Measurements from ENCODE around the gene OR5D16.
"Not testable (repeated sequence)": the region's sequence is repeated elsewhere in the genome, so short reads cannot be mapped to it uniquely, and the experiment has no call there.

Gene OR5D16

DNA sequence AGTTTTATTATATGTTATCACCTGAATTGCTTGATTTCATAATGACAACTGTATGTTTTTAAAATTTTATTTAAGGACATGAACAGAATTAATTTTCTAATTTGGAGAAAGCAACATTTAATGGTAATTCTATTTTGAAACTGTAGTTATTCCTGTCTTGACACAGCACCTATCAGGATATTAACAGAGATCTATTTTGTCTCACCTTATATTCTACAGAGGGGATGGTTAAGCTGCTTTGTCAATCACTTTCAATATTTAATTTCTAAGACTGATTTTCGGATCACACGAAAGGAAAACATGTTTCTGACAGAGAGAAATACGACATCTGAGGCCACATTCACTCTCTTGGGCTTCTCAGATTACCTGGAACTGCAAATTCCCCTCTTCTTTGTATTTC, at the start of gene OR5D16:
Gene OR5D16 (plus strand): TSS at position 301 of the 400 bp plus-strand sequence. CDS start 0 bp downstream, at position 301.
- DNase-seq = no peak

DNA sequence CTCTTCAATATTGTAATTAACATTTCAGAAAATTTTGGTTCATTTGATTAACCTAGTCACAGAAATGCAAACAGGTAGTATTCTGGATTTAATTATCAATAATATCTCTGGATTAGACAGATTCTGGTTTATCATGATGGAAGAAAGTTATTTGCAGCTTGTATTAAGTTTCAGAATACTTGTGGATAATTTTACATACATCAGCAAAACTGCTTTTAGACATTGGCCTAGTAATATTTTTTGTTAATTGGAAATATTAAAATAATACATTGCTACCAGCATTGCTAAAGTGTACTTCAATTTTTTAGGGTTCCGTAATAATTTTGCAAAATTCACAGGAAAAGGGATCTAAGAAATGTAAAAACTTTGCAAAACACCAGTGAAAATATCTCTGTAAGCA, 46.9 kb upstream of the OR5D16 start:
- no peak for DNase-seq

DNA sequence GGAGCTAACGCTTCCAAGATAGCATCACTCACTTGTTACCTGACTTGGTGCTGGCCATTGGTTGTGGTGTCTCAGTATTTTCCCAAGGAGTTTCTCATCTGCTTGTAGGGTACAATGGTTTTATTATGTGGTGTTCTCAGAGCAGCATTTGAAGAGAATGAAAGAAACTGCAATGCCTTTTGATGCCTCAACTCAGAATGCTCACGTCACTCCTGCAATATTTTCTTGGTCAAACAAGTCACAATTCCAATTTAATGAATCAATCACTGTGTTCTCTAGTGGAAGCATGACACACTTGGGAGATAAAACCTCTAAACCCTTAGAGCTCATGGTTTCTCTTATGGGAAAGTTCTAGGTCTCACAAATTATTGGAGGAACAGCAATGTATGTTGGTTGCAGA, 45.2 kb upstream of the OR5D16 start:
- DNase-seq = no peak

DNA sequence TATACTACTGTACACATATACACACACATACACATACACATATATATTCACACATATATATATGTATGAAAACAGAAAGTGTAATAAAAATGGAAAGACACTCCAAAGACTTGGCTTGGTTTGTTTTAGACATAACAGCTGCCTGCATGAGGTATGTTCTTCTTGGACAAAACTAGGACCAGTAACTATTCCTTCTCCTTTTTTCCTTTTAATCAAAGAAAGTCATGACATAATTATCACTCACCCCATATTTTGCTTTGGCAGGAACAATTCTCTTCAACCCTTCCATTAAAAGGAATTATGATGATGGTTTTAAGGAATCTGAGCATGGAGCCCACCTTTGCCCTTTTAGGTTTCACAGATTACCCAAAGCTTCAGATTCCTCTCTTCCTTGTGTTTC, 43.3 kb upstream of the OR5D16 start, which contains the start of gene OR5D14:
Gene OR5D14 (plus strand): TSS at position 301 of the 400 bp plus-strand sequence. CDS start 0 bp downstream, at position 301.
- no peak for DNase-seq

DNA sequence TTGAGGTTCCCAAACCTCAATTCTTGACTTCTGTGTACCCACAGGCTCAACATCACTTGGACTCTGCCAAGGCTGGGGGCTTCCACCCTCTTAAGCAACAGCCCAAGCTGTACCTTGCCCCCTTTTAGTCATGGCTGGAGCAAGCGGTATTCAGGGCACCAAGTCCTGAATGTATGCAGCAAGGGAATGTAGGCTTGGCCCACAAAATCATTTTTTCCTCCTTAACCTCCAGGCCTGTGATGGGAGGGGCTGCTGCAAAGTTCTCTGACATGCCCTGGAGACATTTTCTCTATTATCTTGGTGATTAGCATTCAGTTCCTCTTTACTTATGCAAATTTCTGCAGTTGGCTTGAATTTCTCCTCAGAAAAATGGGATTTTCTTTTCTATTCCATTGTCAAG, 32.3 kb upstream of the OR5D16 start:
- DNase-seq = no peak

DNA sequence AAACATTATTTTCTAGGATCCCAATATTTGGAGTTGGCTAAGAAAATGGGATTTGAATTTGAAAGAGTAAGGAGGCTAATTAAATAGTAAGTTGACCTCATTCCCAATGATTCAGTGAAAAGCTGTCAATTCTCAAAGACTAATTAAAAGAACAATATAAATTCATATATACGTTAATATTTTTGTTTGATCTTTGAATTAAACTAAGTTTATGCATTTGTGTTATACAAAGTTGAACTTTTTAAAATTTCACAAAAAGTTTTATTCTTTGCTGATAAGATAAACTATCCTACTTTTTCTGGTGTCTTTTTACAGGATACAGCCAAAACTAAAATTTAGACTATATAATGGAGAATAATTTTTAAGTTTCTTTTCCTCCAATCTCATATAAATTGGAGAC, 27.5 kb upstream of the OR5D16 start, which contains the start of gene OR5L1:
Gene OR5L1 (plus strand): TSS at position 301 of the 400 bp plus-strand sequence. CDS start 100 bp downstream, outside the sequence.
- DNase-seq = no peak

DNA sequence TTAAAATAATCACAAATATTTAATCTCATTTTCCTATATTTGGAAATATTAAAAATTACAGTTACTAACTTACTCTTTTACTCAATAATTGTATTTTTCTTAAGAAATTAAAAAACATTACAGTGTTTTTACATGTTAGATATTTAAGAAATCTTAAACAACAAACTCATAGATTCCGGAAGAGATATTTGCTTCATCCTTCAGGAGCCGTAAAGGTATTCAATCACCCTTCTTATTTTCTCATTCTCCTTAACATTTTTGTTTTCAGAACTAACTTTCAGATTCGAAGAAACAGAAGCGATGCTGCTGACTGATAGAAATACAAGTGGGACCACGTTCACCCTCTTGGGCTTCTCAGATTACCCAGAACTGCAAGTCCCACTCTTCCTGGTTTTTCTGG, 19.2 kb upstream of the OR5D16 start, which contains the start of gene OR5D18:
Gene OR5D18 (plus strand): TSS at position 301 of the 400 bp plus-strand sequence. CDS start 0 bp downstream, at position 301.
- no peak for DNase-seq

DNA sequence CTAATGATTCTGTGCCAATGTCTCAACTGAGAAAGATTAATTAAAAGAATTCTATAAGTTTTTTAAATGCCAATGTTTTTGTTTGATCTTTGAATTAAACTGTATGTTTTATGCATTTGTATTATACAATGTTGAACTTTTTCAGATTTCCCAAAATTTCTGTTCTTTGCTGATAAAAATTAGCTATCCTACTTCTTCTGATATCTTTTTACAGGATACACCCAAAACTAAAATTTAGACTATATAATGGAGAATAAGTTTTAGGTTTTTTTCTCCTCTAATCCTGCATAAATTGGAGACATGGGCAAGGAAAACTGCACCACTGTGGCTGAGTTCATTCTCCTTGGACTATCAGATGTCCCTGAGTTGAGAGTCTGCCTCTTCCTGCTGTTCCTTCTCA, 11.6 kb upstream of the OR5D16 start, which contains the start of gene OR5L2:
Gene OR5L2 (plus strand): TSS at position 301 of the 400 bp plus-strand sequence. CDS start 0 bp downstream, at position 301.
- DNase-seq = no peak

DNA sequence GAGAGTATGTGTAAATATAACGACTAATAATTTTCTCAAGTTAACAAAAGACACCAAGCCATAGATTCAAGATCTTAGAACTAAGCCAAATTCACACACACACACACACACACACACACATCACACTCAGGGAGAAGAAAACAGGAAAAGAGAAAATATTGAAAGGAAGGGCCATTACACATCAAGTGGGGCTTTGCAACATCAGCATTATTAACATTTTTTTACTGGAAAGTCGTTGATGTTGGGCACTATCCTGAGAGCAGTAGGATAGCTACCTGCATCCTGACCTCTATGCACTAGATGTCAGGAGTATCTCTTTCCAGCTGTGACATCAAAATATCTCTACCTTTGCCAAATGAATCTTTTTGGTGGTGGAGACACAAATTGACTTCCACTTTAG, 8.9 kb downstream of the OR5D16 start:
- no peak for DNase-seq

DNA sequence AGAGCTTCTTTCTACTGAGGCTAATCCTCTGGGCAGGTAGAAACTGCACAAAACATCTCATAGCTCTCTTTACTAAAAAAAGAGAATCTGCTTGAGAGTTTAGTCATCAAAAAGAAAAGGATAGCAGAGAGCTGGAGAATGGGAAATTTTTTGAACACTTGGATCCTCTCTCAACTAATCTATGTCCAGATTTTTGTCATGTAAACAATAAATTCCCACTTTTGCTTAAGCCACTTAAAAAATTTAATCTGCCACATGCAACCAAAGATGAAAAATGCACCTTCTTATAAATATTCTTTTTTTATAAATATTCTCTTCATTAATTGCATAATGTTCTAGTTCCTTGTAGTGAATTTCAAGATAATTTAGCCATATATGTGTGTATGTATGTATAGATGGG, 10.5 kb downstream of the OR5D16 start:
- DNase-seq = no peak

DNA sequence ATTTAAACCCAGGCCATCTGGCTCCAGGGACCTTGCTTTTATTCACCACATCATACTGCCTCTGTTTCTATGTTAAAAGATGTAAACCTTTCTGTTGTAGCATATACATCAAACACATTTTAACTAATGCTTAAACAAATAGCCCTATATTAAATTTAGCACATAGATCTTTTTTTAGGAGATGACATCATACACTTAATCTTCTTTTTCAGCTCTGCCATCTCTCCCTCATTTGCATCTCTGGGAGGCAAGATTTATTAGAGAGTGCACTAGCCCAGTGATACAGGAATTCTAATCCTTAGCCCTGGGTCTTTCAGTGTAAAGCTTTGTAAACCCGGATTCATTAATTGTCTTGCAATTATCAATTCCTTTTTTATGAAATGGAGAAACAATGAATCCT, 13.6 kb downstream of the OR5D16 start:
- no peak for DNase-seq

DNA sequence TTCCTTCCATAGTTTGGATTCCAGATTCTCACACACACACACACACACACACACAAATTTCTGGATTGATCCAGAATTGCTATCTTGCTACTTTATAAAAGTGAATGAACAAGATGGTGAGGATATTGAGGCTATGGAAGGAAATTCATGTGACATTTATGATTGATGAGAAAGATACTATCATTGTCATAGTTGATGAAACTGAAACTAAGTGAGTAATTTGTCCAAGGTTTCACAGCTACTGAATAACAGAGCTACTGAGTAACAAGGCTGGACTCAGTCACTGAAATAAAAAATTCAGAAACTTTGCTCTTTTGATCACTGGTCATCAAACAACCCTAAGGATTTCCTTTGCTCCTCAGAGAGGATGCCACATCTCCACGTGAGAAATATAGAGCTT, 16.2 kb downstream of the OR5D16 start:
- no peak for DNase-seq

DNA sequence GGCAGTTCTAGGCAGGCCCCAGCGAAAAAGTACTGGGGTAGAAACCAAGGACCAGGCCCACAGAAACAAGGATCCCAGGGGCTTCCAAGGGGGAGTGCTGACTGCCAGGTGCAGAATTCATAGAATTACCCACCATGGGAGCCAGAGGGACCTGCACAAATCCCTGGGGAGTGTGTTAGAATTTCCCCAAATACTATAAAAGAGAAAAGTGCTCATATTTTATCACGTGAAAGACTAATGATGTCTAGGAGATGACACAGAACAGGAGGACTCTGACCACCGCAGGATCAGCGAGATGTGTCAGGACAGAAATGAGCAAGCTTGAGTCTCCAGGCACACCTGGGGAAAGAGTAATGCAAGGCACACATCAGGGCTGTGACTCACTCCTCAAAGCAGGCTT, 28.8 kb downstream of the OR5D16 start:
- DNase-seq = not testable (repeated sequence)

DNA sequence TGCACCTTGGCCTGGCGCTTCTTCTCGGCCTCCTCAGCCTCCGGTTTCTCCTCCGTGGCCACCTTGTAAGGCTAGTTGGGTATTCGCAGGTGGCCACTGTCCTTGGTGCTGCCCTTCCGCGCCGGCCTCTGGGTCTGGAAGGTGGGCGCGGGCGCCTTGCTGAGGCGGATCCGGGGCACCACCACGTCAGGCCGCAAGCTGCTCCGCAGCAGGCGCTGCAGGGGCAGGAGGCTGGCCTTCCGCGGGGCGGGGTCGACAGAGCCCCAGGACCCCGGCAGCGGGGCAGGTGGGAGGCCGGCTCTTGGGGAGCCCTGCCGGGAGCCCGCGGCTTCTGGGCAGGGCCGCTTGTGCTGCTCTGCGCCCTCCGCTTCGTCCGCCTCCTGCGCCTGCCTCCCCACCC, 34.2 kb downstream of the OR5D16 start:
- DNase-seq = not testable (repeated sequence)

DNA sequence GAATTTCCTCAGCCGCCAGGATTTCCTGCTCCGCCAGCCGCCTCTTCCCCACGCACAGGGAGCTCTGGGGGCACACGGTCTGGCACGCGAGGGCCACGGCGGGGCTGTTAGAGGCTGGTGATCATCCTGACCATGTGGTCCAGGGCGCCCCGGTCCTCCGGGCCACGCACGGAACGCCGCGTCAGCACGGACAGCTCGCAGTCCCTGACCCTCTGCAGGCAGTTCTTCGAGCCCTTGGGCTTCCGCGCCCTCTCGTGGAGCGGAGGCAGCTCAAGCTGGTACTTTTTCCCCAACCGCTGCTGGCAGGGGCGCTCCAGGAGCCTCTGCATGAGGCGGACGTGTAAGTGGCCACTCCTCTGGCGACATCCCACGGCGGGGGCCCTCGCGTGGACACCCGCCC, 34.6 kb downstream of the OR5D16 start:
- DNase-seq = not testable (repeated sequence)

DNA sequence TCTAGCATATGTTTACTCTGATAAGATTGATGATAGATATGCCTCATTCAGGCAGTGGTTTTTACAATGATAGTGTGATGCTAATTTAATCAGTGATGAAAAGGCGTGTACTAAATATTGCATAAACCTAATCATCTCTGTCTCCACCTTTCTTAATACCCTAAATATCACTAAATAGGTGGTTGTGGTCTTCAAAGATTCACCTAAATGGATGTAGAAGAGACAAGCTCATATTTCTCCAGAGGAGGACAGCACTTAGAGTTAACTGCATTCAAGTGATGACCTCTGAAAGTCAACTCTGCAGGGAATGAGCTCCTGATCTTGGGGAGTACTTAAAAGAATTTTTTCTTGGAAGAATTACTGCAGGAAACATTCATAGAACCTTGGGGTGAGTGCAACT, 44.4 kb downstream of the OR5D16 start, which contains the start of gene TRIM51:
Gene TRIM51 (plus strand): TSS at position 301 of the 400 bp plus-strand sequence. CDS start 2,132 bp downstream, outside the sequence.
- DNase-seq = not testable (repeated sequence)

DNA sequence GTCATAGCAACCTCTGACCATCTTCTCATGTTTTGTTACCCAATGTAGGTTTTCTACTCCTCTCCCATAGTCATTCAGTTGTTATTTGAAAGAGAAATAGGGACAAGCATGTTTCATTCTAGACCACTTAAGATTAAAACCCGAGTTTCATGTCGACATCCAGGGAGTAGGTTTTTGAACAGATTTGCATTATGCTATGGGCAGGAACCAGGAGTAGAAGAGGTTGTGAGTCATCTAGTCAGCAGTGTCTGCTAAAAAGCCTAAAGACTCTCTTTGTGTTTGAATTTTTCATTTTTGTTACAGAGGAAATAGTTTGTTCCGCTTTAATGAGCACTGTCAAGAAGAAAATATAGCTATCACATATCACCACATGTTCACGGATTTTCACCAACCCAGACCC, 46.4 kb downstream of the OR5D16 start:
- DNase-seq = not testable (repeated sequence)

DNA sequence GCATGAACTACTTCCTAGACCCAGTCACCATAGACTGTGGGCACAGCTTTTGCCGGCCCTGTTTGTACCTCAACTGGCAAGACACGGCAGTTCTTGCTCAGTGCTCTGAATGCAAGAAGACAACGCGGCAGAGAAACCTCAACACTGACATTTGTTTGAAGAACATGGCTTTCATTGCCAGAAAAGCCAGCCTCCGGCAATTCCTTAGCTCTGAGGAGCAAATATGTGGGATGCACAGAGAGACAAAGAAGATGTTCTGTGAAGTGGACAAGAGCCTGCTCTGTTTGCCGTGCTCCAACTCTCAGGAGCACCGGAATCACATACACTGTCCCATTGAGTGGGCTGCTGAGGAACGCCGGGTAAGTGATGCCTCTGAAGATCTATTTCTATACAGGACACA, 46.9 kb downstream of the OR5D16 start:
- DNase-seq = not testable (repeated sequence)
